ENCODE results near the gene EGF.

GRCh38 chr4:109872065-109872464, 40.6 kb upstream of the EGF start:
- TF ChIP-seq ARNTL (CRISPR knock-in tag; IDR thresholded peaks at IDR 0.05; ENCODE audit: borderline replicate concordance, low read depth) (no peak), ZNF70 (CRISPR knock-in tag; IDR thresholded peaks at IDR 0.05) (no peak), ESRRG (CRISPR knock-in tag; IDR thresholded peaks at IDR 0.05) (no peak), RARB (CRISPR knock-in tag; IDR thresholded peaks at IDR 0.05) (no peak), BACH2 (CRISPR knock-in tag; IDR thresholded peaks at IDR 0.05; ENCODE audit: borderline replicate concordance) (no peak), PATZ1 (CRISPR knock-in tag; IDR thresholded peaks at IDR 0.05; ENCODE audit: borderline replicate concordance) (no peak), CSRNP3 (CRISPR knock-in tag; IDR thresholded peaks at IDR 0.05) (no peak), POU6F1 (CRISPR knock-in tag; IDR thresholded peaks at IDR 0.05; ENCODE audit: borderline replicate concordance, low read depth) (no peak)

Measured in SK-N-SH treated with all-trans-retinoic acid at 6 μM for 48 hours (cell line).